AG10803 (cell line): ENCODE results near the gene FBXO11.

Experiments used
- DNase-seq: peaks from one replicate; pipeline ENCODE4 v3.0.0; 2010; ENCODE audit warnings: low read depth
- H3K4me3 ChIP-seq: 2 replicates; pipeline ENCODE4 v1.5.1; 2011; ENCODE audit warnings: mild to moderate bottlenecking, low read length, control low read depth
- CTCF ChIP-seq: conservative IDR thresholded peaks from 2 replicates; pipeline ENCODE4 v1.5.1; 2011; ENCODE audit warnings: mild to moderate bottlenecking, low read length, control low read depth, inconsistent platforms

Gene FBXO11

GRCh38 chr2:47838686-47839085, 67.6 kb downstream of the FBXO11 start:
- TF ChIP-seq CTCF, result no peak
- DNase-seq, result no peak
- H3K4me3 ChIP-seq, result no peak overlapping the region

- DNase-seq, result no peak
- no peak for TF ChIP-seq CTCF
- H3K4me3 ChIP-seq, result no peak overlapping the region
Observed at GRCh38 chr2:47838249-47838648, 68.0 kb downstream of the FBXO11 start.

- TF ChIP-seq CTCF, result no peak
- no peak overlapping the region for H3K4me3 ChIP-seq
- no peak for DNase-seq
Observed at GRCh38 chr2:47833516-47833968, 72.8 kb downstream of the FBXO11 start.

GRCh38 chr2:47822518-47822917, 83.8 kb downstream of the FBXO11 start:
- H3K4me3 ChIP-seq, result no peak overlapping the region
- no peak for TF ChIP-seq CTCF
- no peak for DNase-seq

GRCh38 chr2:47819834-47820233, 86.5 kb downstream of the FBXO11 start:
- no peak for TF ChIP-seq CTCF
- no peak for DNase-seq
- no peak overlapping the region for H3K4me3 ChIP-seq

GRCh38 chr2:47818777-47819176, 87.5 kb downstream of the FBXO11 start:
- TF ChIP-seq CTCF, result no peak
- no peak overlapping the region for H3K4me3 ChIP-seq
- no peak for DNase-seq

GRCh38 chr2:47815764-47816163, 90.5 kb downstream of the FBXO11 start:
- no peak overlapping the region for H3K4me3 ChIP-seq
- no peak for TF ChIP-seq CTCF
- DNase-seq, result no peak
